Activated naive CD4-positive, alpha-beta T cell (primary cell): ENCODE data around the gene RIC8B.
"Not testable (repeated sequence)": the region's sequence is repeated elsewhere in the genome, so short reads cannot be mapped to it uniquely, and the experiment has no call there.

Experiments
- DNase-seq, 4 experiments: peaks; one replicate each; lab custom pipeline; 2025; lab: John Stamatoyannopoulos, UW

The RIC8B gene

DNA sequence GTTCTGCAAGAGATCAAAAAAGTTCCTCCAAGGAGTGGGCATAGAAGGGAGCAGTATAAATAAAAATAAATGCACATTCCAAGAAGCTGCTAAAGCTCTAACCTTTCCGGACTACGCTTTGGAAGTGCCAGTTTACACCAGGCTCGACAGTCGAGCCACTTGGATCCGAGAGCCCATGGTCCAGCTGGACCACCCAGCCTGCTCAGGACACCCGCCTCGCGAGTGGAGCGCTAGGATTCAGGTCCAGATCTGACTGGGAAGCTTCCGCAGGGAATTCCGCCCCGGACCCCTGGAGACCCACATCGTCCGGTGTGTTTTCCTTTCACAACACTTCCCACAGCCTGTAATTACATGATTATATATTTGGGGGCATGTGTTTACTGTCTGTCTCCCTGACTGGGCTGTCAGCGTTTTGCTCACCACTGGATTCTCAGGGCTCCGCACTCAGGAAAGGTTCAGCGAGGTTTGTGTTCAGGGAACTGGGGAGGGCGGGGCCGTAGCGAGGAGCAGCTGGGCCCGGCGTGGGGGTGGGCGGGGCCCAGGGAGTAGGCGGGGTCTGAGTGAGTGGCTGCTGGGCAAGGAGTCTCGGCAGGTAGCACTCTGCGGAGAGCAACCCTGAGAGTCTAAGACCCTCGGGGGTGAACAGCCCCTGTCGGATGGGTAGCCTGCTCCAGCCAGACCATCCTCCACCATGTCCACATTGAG is 128.9 kb downstream of the RIC8B start:
- DNase-seq: peak; percentile 12 to 75 (median 34)

DNA sequence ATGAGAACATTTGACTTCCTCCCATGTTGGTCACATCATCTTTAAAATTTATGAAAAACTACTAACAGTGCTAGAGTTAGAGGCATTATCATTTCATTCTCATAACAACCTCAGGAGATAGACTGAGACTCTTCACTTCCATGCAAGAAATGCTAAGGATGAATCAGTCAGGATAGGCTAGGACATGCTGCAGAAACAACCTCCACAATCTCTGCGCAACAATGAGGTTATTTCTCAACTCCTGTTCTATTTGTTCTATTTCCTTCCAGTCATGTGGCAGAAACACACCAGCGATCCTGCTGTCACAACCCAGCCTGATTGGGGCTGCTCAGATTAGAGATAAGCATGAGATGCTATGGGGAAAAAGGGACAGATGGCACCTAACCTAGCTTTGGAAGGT is 132.2 kb downstream of the RIC8B start:
- no peak for DNase-seq

DNA sequence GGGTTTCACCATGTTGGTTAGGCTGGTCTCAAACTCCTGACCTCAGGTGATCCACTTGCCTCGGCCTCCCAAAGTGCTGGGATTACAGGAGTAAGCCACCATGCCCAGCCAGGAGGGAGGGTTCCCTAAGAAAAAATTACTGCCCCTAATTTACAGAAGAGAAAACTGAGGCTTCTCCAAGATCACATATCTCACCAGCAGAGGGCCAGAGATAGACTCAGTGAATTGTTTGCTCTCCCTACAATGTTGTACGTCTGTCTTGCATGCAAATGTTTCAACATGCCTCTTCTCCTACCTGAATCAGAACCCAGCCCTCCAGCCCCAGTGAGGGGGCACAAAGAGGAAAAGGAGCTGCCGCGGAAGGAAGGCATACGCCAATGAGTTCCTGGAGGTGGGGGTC is 132.9 kb downstream of the RIC8B start:
- no peak for DNase-seq

DNA sequence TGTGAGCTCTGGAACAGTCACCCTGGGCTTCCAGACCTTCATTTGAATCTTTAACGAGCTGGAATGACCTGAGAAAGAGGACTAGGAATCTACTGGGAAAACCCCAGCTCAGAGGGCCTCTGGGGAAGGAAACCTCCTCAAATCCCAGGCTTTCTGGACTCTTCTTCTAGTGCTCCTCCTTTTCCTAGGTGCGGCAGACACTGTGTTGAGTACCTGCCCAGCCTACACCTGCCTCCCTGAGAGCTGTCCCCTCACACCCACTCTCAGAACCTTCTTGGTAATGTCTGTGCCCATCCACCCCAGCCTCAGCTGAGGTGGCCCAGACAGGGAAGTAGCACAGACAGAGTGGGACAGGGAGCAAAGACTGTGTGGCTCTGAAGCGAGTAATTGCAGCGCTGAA is 133.4 kb downstream of the RIC8B start:
- DNase-seq: no peak

DNA sequence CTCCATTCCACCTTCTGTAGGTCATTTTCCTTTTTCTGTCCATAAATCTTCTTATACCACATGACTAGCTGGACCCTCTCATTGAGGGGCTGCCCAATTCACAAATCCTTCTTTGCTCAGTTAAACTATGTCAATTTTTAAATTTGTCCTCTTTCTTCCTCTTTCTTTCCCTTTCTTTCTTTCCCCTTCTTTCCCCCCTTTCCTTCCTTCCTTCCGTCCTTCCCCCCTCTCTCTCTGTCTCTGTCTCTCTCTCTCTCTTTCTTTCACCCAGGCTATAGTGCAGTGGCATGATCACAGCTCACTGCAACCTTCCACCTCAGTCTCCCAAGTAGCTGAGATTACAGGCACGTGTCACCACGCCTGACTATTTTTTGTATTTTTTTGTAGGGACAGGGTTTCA is 134.1 kb downstream of the RIC8B start:
- DNase-seq: no peak

DNA sequence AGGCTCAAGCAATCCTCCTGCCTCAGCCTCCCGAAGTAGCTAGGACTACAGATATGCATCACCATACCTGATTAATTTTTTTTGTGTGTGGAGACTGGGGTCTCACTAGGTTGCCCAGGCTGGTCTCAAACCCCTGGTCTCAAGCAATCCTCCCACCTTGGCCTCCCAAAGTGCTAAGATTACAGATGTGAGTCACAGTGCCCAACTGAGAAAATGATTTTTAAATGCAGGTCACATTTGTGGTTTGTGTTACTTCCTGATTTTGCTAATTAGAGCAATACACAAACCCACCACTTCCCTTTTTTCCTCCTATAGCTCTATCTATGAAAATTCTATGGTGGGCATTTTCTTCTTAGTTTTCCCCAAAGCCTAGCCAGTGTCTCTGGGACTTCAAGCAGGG is 135.7 kb downstream of the RIC8B start:
- no peak for DNase-seq

DNA sequence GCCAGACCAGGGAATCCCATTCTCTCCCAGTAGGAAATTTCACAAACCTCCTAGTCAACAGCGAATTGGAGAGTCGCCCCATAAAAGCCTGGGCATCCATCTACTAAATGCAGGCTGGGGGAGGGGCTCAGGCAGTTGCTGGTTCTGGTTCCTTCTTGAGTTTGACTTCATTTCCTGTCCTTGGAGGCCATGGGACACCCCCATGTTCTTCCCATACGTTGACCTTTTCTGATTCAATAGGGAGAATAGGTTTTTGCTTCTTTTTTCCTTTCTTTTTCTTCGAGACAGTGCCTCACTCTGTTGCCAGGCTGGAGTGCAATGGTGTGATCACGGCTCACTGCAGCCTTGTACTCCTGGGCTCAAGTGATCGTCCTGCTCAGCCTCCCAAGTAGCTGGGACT is 137.1 kb downstream of the RIC8B start:
- no peak for DNase-seq

DNA sequence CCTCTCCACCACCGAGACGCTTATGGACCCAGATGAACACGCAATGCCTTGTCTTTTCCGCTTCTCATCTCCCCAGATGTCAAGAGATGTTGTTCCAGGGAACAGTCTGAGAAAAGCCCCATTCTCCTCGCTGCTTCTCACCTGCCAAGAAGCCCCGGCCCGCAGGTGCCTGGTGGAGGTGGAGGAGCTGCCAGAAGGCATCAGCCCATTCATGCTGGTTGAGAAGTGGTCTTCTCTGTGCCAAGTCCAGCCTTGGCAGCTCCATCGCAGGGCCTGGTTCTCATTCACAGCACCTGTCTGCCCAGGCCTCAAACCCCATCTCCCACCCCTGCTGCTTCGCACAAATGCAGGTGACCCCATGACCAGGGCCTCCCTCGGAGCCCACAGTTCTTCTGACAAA is 139.0 kb downstream of the RIC8B start:
- DNase-seq: no peak

DNA sequence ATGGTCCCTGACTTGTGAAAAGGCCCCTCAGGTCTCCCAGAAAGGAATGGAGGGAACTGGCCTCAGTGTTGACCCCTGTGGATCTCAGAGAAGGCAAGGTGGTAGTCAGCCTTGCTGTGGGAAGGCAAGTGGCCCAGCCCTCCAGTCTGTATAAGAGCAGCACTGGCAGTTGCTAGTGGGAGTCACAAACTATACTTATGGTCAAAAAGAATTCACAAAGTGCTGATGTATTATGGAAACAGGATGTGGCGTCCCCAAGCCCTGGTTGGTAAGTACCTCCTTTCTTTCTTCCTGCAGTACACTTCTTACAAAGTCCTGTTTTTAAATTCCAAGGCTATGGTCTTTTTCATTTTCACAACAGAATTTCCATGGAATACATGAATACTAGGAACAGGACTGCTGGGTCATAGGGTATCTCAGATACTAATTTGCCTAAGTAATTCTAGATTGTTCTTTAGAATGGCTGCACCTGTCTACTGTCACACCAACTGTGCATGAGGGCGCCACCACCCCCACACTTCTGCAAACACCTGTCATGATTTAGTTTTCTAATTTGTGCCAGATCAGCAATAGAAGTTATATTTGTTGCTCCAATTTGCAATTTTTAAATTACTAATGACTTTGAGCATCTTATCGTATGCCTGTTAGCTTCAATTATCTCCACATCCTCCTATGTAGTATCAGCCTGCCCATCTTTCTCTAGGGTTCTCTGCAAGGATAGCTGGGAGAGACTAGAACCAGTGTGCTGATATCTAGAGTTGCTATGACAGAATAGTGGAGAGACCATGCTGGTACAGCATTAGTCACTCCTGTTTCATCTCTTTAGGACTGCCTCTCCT is 140.5 kb downstream of the RIC8B start:
- DNase-seq: no peak

DNA sequence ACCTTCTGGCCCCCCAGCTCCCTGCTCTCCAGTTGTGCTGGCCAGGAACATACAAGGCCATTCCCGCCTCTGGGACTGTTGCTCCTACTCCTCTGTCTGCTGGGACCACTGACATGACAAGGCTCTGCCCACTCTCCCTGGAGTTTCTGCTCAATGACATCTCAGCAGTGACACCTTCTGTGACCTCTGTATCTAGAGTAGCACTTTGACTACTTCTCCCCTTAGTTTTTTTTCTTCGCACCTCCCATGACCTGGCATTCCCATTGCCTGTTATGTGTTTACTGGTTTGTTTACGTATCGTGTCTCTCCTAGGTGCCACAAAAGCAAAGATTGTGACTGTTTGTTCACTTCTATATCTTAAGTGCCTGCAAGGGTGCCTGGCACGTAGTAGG is 141.1 kb downstream of the RIC8B start:
- no peak for DNase-seq

DNA sequence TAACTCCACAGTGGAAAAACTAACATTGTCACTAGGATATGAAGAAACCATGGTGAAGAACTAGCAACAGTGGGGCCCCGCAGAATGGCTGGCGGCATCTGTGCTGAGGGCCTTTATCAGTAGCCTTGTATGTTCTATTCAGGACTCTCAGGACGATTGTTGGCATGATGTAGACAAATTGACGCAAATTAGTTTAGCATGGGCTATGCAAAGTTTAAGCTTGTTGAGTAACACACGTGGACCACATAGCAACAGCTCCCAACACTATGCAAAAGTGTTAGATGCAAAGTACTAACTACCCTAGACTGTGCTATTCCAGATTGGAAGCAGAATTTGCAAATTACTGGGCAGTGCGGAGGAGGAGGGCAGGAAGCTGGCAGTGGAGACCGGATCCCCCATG is 143.0 kb downstream of the RIC8B start:
- DNase-seq: no peak

DNA sequence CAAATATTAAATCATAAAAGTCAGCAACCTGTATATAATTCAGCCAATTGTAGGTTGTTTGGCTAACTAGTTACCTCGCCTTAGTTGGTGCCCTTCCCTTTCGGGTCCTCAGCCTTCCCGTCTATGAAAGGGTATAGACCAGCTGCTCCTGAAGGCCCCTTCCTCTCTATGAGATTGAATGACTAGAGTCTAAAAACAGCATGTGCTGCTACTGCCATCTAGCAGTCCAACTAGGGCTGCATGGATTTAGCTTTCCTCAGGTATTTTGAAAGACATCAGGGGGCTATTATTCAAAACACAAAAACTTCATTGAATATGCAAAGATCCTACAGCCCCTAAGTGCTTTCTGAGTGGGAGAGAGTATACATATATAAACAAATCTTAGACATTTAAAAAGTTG is 144.3 kb downstream of the RIC8B start:
- DNase-seq: no peak

DNA sequence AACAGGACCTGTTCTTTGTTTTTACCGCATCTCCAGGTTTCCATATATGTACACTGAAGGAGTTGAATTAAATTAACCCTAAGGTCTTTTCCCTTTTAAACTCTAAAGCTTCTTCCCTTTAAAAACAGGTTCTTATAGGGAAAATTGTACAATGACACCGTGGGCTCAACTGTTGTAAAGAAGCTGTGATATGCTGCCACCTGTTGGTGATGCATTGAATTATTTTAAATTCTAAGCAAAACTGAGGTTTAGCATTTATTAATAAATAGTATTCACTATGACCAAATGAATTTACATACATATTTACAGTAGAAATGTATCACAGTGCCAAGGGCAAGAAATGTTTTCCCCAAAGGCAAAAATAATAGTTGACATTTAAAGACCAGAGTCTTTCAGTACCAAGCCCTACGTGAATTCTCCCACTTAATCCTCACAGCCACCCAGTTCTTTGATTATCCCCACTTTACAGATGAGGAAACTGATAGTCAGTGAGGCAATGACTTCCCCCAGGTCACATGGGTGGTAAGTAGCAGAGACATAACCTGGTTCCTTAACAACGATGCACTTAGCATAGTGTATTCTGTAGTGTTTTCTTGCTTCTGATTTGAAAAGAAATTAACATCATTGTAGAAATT is 145.5 kb downstream of the RIC8B start:
- DNase-seq: no peak

DNA sequence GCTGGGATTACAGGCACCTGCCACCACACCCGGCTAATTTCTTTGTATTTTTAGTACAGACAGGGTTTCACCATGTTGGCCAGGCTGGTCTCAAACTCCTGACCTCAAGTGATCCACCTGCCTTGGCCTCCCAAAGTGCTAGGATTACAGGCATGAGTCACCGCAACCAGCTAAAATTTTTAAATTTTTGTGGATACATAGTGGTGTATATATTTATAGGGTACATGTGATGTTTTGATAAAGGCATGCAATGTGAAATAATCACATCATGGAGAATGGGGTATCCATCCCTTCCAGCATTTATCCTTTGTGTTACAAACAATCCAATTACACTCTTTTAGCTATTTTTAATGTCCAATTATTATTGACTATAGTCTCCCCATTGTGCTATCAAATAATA is 147.5 kb downstream of the RIC8B start:
- not testable (repeated sequence) for DNase-seq

DNA sequence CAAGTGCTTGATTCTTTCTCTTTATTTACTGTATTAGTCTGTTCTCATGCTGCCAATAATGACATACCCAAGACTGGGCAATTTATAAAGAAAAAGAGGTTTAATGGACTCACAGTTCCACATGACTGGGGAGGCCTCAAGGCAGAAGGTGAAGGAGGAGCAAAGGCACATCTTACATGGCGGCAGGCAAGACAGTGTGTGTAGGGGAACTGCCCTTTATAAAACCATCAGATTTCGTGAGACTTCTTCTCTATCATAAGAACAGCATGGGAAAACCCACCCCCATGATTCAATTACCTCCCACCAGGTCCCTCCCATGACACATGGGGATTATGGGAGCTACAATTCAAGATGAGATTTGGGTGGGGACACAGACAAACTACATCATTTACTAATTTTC is 149.1 kb downstream of the RIC8B start:
- DNase-seq: not testable (repeated sequence)

DNA sequence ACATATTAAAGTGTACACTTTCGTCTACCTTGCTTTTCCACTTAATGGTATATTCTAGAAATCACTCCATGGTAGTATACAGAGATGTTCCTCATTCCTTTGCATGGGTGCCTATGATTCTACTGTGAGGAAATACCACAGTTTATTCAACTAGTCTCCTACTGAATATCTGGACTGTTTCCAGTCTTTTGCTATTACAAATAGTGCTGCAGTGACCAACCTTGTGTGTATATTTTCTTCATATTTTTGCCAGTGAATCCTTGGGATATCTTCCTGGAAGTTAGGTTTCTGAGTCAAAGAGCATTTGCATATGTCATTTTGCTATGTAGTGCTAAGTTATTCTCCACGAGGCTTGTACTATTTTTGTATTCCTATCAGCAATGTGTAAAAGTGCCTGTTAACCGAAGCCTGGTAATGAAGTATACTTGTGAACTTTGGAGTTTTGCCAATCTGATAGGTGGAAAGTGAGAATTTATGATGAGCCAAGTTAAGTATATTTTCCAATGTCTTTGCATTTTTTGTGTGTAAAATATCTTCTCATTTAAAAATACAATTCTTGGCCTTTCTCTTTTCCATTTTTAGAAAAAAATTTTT is 149.9 kb downstream of the RIC8B start:
- DNase-seq: no peak

DNA sequence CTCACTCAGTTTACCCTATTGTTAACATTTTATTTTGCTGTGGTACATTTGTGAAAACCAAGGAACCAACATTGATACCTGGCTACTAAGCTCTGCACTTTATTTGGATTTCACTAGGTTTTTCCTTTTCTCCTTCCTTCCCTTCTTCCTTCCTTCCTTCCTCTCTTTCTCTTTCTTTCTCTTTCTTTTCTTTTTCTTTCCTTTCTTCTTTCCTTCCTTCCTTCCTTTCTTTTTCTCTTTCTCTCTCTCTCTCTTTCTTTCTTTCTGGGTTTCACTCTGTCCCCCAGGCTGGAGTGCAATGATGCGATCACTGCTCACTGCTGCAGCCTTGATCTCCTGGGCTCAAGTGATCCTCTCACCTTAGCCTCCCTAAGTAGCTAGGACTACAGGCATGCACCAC is 152.2 kb downstream of the RIC8B start:
- no peak for DNase-seq

DNA sequence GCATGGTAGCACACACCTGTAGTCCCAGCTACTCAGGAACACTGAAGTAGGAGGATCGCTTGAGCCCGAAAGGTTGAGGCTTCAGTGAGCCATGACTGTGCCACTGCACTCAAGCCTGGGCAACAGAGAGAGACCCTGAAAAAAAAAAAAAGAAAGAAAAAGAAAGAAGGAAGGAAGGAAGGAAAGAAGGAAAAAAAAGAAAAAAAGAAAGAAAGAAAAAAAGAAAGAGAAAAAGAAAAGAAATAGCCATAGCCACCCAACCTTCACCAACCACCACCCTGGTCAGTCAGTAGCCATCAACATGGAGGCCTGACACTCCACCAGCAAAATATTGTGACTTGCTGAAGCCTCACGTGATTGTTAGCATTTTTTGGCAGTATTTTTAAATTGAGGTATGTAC is 159.8 kb downstream of the RIC8B start:
- DNase-seq: no peak
